ENCODE results near the gene SINHCAF. TPM values are rescaled to one million over a fixed set of nuclear protein-coding genes. Genes with fewer than 3 reads are reported as not detected.

SINHCAF gene
- total and polyA plus RNA-seq, 4 donors, result 2.3 to 10.3 (median 4.9) TPM

DNA sequence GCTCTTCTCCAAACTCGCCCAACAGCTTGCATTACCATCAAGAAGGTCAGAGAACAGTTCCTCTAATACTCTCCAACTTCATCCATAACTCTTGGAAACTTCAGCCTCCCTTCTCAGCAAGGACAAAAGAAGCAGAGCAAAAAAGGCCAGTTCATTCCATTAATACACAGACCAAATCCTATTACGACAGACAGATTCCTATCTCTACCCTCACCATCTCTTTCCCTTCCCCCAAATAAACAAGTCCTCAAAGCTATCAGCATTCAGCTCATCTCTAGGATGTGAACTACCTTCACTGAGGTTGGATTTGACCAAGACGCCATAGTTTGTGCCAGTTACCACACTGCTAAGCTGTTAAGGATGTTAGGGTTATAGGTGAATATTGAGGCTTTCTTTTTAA is 25.2 kb downstream of the SINHCAF start:
- no peaks in the 10 kb centered on the region for H3K9me3 ChIP-seq (ENCODE audit: control insufficient read depth in 4 of 4, low read length in 3 of 4)
- WGBS, result 95% methylated on average over 3 of the region's 3 CpGs
- no peak overlapping the region for H3K27ac ChIP-seq (ENCODE audit: low read depth in 1 of 2, low read length in 2 of 2)
- H3K9ac ChIP-seq (ENCODE audit: low read depth in 1 of 2, low read length in 2 of 2), result no peak overlapping the region
- H3K27me3 ChIP-seq (ENCODE audit: control insufficient read depth in 4 of 4, insufficient read depth in 4 of 4, low read length in 3 of 4), result no peaks in the 10 kb centered on the region
- DNase-seq (ENCODE audit: low spot score), result no peak
- no peak overlapping the region for H3K4me3 ChIP-seq (ENCODE audit: low read depth in 1 of 3, low read length in 3 of 3)
- peaks cover 0 to 4% (median 2%) of the 10 kb centered on the region in 4 donors for H3K36me3 ChIP-seq (ENCODE audit: control insufficient read depth in 4 of 4, insufficient read depth in 3 of 4, low read depth in 1 of 4, low read length in 3 of 4)
- TF ChIP-seq HNF4A (conservative IDR thresholded peaks at IDR 0.05), result no peak
- no peak for TF ChIP-seq EGR1 (IDR thresholded peaks at IDR 0.05; ENCODE audit: low read depth in 2 of 2)
- no peak for TF ChIP-seq FOXA2 (IDR thresholded peaks at IDR 0.05)
- no peak for TF ChIP-seq GABPA (IDR thresholded peaks at IDR 0.05 in 1 of 2, conservative IDR thresholded peaks at IDR 0.05 in 1 of 2)
- no peaks in the 10 kb centered on the region for H3K4me1 ChIP-seq (ENCODE audit: control insufficient read depth in 4 of 4, insufficient read depth in 4 of 4, low read length in 3 of 4)

DNA sequence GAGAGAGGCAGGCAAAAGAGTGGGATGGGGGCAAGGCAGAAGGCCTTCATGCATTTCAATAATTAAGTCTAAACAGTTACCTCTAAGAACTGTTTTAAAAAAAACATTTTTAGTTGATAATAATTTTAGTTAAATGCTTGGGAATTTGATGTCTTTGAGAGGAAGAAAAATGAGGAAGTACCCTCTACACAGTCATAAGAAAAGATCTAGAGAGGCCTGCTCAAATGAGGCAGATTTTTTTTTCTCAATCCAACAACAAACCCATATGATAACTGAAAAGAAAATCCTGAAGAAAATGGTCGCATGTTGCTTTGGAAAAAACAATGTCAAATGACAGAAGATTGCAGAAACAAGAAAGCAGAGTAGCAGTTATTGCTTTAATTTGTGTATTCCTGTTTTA is 25.6 kb downstream of the SINHCAF start:
- no peak overlapping the region for H3K27ac ChIP-seq (ENCODE audit: low read depth in 1 of 2, low read length in 2 of 2)
- no peak for DNase-seq (ENCODE audit: low spot score)
- no peaks in the 10 kb centered on the region for H3K9me3 ChIP-seq (ENCODE audit: control insufficient read depth in 4 of 4, low read length in 3 of 4)
- peaks cover 0 to 4% (median 2%) of the 10 kb centered on the region in 4 donors for H3K36me3 ChIP-seq (ENCODE audit: control insufficient read depth in 4 of 4, insufficient read depth in 3 of 4, low read depth in 1 of 4, low read length in 3 of 4)
- no peaks in the 10 kb centered on the region for H3K4me1 ChIP-seq (ENCODE audit: control insufficient read depth in 4 of 4, insufficient read depth in 4 of 4, low read length in 3 of 4)
- H3K4me3 ChIP-seq (ENCODE audit: low read depth in 1 of 3, low read length in 3 of 3), result no peak overlapping the region
- H3K9ac ChIP-seq (ENCODE audit: low read depth in 1 of 2, low read length in 2 of 2), result no peak overlapping the region
- TF ChIP-seq HNF4A (conservative IDR thresholded peaks at IDR 0.05) (no peak), TAF1 (conservative IDR thresholded peaks at IDR 0.05) (no peak), EGR1 (IDR thresholded peaks at IDR 0.05; ENCODE audit: low read depth in 2 of 2) (no peak)
- TF ChIP-seq, protein P1, sequence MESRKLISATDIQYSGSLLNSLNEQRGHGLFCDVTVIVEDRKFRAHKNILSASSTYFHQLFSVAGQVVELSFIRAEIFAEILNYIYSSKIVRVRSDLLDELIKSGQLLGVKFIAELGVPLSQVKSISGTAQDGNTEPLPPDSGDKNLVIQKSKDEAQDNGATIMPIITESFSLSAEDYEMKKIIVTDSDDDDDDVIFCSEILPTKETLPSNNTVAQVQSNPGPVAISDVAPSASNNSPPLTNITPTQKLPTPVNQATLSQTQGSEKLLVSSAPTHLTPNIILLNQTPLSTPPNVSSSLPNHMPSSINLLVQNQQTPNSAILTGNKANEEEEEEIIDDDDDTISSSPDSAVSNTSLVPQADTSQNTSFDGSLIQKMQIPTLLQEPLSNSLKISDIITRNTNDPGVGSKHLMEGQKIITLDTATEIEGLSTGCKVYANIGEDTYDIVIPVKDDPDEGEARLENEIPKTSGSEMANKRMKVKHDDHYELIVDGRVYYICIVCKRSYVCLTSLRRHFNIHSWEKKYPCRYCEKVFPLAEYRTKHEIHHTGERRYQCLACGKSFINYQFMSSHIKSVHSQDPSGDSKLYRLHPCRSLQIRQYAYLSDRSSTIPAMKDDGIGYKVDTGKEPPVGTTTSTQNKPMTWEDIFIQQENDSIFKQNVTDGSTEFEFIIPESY (IDR thresholded peaks at IDR 0.05), result no peak
- 87% methylated on average over 1 of the region's 1 CpG for WGBS
- no peaks in the 10 kb centered on the region for H3K27me3 ChIP-seq (ENCODE audit: control insufficient read depth in 4 of 4, insufficient read depth in 4 of 4, low read length in 3 of 4)

DNA sequence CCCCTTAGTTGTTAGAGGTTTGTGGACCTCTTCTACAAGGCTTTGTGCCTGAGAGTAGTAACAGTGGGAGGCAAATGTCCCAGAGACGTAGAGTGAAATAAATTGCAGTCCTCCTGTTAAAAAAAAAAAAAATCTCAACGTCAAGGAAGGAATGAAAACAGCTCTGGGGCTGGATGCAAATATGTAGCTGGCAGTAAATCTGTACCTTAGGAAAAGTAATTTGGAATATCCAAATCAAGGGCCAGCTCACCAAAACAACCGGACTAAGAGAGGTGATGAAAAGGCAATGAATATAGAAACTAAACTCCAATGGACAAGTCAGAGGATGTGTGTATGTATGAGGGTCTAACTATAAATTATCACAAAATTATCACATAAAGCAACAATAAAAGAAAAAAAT is 27.0 kb downstream of the SINHCAF start:
- Histone ChIP-seq H3K4me3 (ENCODE audit: low read depth in 1 of 3, low read length in 3 of 3) (no peak overlapping the region), H3K4me1 (ENCODE audit: control insufficient read depth in 4 of 4, insufficient read depth in 4 of 4, low read length in 3 of 4) (no peaks in the 10 kb centered on the region), H3K27me3 (ENCODE audit: control insufficient read depth in 4 of 4, insufficient read depth in 4 of 4, low read length in 3 of 4) (no peaks in the 10 kb centered on the region), H3K9ac (ENCODE audit: low read depth in 1 of 2, low read length in 2 of 2) (no peak overlapping the region), H3K9me3 (ENCODE audit: control insufficient read depth in 4 of 4, low read length in 3 of 4) (no peaks in the 10 kb centered on the region), H3K27ac (ENCODE audit: low read depth in 1 of 2, low read length in 2 of 2) (no peak overlapping the region), H3K36me3 (ENCODE audit: control insufficient read depth in 4 of 4, insufficient read depth in 3 of 4, low read depth in 1 of 4, low read length in 3 of 4) (peaks cover 0 to 4% (median 3%) of the 10 kb centered on the region in 4 donors)
- WGBS, result 84% methylated on average over 3 of the region's 3 CpGs
- DNase-seq (ENCODE audit: low spot score), result no peak
- TF ChIP-seq HNF4A (conservative IDR thresholded peaks at IDR 0.05) (no peak), HNF4G (IDR thresholded peaks at IDR 0.05) (no peak)
- TF ChIP-seq, protein P1 (IDR thresholded peaks at IDR 0.05), result no peak
- TF ChIP-seq, protein P2, sequence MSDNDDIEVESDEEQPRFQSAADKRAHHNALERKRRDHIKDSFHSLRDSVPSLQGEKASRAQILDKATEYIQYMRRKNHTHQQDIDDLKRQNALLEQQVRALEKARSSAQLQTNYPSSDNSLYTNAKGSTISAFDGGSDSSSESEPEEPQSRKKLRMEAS (IDR thresholded peaks at IDR 0.05), result no peak

DNA sequence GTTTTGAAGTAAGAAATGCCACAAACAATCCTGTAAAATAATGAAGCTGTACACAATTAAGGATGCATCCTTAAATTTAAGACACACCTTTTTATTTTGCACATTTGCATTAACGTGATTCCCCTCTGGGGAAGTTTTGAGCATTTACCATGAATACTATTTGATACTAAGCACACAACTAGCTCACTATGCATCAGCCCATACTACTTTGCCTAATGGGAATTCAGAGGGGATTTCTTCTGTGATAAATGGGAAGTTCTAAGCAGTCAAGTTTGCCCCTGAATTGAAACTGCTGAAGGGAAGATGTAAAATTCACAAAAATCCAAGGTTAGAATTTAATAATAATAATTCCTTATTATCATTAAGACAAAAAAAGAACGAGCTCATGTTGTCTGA is 27.4 kb downstream of the SINHCAF start:
- Histone ChIP-seq H3K27me3 (ENCODE audit: control insufficient read depth in 4 of 4, insufficient read depth in 4 of 4, low read length in 3 of 4) (no peaks in the 10 kb centered on the region), H3K36me3 (ENCODE audit: control insufficient read depth in 4 of 4, insufficient read depth in 3 of 4, low read depth in 1 of 4, low read length in 3 of 4) (peaks cover 0 to 4% (median 2%) of the 10 kb centered on the region in 4 donors), H3K9me3 (ENCODE audit: control insufficient read depth in 4 of 4, low read length in 3 of 4) (no peaks in the 10 kb centered on the region), H3K4me3 (ENCODE audit: low read depth in 1 of 3, low read length in 3 of 3) (no peak overlapping the region), H3K27ac (ENCODE audit: low read depth in 1 of 2, low read length in 2 of 2) (no peak overlapping the region), H3K4me1 (ENCODE audit: control insufficient read depth in 4 of 4, insufficient read depth in 4 of 4, low read length in 3 of 4) (no peaks in the 10 kb centered on the region), H3K9ac (ENCODE audit: low read depth in 1 of 2, low read length in 2 of 2) (no peak overlapping the region)
- WGBS, result 93% methylated on average over 2 of the region's 2 CpGs
- no peak for DNase-seq (ENCODE audit: low spot score)
- TF ChIP-seq, protein P3, sequence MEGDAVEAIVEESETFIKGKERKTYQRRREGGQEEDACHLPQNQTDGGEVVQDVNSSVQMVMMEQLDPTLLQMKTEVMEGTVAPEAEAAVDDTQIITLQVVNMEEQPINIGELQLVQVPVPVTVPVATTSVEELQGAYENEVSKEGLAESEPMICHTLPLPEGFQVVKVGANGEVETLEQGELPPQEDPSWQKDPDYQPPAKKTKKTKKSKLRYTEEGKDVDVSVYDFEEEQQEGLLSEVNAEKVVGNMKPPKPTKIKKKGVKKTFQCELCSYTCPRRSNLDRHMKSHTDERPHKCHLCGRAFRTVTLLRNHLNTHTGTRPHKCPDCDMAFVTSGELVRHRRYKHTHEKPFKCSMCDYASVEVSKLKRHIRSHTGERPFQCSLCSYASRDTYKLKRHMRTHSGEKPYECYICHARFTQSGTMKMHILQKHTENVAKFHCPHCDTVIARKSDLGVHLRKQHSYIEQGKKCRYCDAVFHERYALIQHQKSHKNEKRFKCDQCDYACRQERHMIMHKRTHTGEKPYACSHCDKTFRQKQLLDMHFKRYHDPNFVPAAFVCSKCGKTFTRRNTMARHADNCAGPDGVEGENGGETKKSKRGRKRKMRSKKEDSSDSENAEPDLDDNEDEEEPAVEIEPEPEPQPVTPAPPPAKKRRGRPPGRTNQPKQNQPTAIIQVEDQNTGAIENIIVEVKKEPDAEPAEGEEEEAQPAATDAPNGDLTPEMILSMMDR (IDR thresholded peaks at IDR 0.05; ENCODE audit: low read depth, low read length, missing input control), result no peak
- TF ChIP-seq HNF4A (conservative IDR thresholded peaks at IDR 0.05), result no peak
- TF ChIP-seq TAF1 (conservative IDR thresholded peaks at IDR 0.05), result no peak
- TF ChIP-seq SP1 (IDR thresholded peaks at IDR 0.05), result no peak
- TF ChIP-seq YY1 (IDR thresholded peaks at IDR 0.05), result no peak
- no peak for TF ChIP-seq FOXA1 (IDR thresholded peaks at IDR 0.05)
- TF ChIP-seq, protein P4, sequence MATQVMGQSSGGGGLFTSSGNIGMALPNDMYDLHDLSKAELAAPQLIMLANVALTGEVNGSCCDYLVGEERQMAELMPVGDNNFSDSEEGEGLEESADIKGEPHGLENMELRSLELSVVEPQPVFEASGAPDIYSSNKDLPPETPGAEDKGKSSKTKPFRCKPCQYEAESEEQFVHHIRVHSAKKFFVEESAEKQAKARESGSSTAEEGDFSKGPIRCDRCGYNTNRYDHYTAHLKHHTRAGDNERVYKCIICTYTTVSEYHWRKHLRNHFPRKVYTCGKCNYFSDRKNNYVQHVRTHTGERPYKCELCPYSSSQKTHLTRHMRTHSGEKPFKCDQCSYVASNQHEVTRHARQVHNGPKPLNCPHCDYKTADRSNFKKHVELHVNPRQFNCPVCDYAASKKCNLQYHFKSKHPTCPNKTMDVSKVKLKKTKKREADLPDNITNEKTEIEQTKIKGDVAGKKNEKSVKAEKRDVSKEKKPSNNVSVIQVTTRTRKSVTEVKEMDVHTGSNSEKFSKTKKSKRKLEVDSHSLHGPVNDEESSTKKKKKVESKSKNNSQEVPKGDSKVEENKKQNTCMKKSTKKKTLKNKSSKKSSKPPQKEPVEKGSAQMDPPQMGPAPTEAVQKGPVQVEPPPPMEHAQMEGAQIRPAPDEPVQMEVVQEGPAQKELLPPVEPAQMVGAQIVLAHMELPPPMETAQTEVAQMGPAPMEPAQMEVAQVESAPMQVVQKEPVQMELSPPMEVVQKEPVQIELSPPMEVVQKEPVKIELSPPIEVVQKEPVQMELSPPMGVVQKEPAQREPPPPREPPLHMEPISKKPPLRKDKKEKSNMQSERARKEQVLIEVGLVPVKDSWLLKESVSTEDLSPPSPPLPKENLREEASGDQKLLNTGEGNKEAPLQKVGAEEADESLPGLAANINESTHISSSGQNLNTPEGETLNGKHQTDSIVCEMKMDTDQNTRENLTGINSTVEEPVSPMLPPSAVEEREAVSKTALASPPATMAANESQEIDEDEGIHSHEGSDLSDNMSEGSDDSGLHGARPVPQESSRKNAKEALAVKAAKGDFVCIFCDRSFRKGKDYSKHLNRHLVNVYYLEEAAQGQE (IDR thresholded peaks at IDR 0.05), result no peak

Data from liver (tissue), 9 donors.